ENCODE results near the gene IDS.

DNA sequence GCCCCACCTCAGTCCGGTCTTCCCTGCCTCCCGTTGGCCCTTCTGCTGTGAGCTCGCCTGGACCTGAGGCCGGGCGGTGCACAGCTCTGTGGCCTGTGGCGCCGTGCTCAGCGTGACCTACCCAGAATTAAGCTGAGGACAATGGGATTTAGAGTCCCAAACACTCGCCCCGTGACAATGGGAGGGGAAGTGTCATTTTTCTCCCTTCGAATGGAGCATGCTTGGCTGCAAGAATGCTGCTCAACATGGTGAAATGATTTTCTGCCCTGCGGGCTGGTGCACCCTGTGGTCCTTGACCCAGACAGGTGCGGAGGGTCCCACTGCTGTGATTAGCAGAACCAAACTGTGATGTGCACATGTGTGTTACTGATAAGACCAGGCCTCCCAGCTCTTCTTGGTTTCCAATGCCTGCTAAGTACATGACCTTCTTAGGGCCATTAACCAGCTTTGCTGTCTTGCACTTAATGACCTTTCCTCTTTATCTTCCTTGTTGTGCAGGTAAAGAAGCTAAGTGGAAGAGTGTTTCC, 36.5 kb upstream of the IDS start:
- TF ChIP-seq EZH2 (IDR thresholded peaks at IDR 0.05) (no peak), POLR2AphosphoS5 (IDR thresholded peaks at IDR 0.05; ENCODE audit: borderline replicate concordance, low read depth, low read length) (no peak)

Data from SK-N-MC (cell line).